Lower leg skin (tissue), 3 donors: ENCODE results near the gene MINDY4.

Experiments
- CTCF ChIP-seq, 3 donors: fragments of 450-650 bp; IDR thresholded peaks; one replicate each; pipeline ENCODE4 v1.5.1; 2016; ENCODE audit warnings: antibody characterized with exemption in 3 of 3, mild to moderate bottlenecking in 3 of 3, moderate library complexity in 2 of 3
- POLR2A ChIP-seq, 2 donors: fragments of 450-650 bp; IDR thresholded peaks; one replicate each; pipeline ENCODE4 v1.6.1; 2016 to 2017; ENCODE audit warnings: antibody characterized with exemption in 2 of 2, mild to moderate bottlenecking in 1 of 2, moderate library complexity in 1 of 2

GRCh38 chr7:30865821-30866220 lies 94.6 kb downstream of the MINDY4 start:
- TF ChIP-seq CTCF (IDR thresholded peaks at IDR 0.05) (no peak), POLR2A (IDR thresholded peaks at IDR 0.05) (no peak)
